Right atrium auricular region (tissue), 2 donors: ENCODE results near the gene SAMD9. TPM values are rescaled to one million over a fixed set of nuclear protein-coding genes. Genes with fewer than 3 reads are reported as not detected.

Experiments used
- DNase-seq: peaks from one replicate; pipeline ENCODE4 v3.0.0-alpha.2; 2019; ENCODE audit warnings: low spot score
- H3K27ac ChIP-seq, 2 donors: fragments of 200-600 bp; sonication (generic); 1 replicate in 1 of 2; 2 replicates in 1 of 2; pipeline ENCODE4 v1.5.1; 2016 to 2019
- H3K27me3 ChIP-seq, 2 donors: fragments of 200-600 bp; sonication (generic); one replicate each; pipeline versions ENCODE4 v1.5.1 to v1.6.0; 2017 to 2019
- H3K36me3 ChIP-seq: fragments of 200-600 bp; sonication (generic); one replicate; pipeline ENCODE4 v1.5.1; 2016
- H3K4me1 ChIP-seq, 2 donors: fragments of 200-600 bp; sonication (generic); one replicate each; pipeline versions ENCODE4 v1.5.1 to v1.6.0; 2017 to 2019
- H3K4me3 ChIP-seq, 2 donors: fragments of 200-600 bp; sonication (generic); 1 replicate in 1 of 2; 2 replicates in 1 of 2; pipeline ENCODE4 v1.5.1; 2017 to 2019; ENCODE audit warnings: mild to moderate bottlenecking in 1 of 2, moderate library complexity in 1 of 2
- H3K9me3 ChIP-seq, 2 donors: fragments of 200-600 bp; sonication (generic); one replicate each; pipeline ENCODE4 v1.5.1; 2019
- CTCF ChIP-seq, 2 donors: fragments of 200-600 bp; sonication (generic); IDR thresholded peaks; one replicate each; pipeline ENCODE4 v1.5.1; 2019; ENCODE audit warnings: antibody characterized with exemption in 2 of 2
- total RNA-seq, 2 donors: library from RNA; depleted of rRNA; stranded (reverse); fragments of >200 nt; gene quantifications; one replicate each; pipeline ENCODE4 v1.1.0, GENCODE V29; 2016

SAMD9 gene
- total RNA-seq, 2 donors from 2014 or later = 2.3 to 3.6 TPM

GRCh38 chr7:93159490-93159889 is 41.7 kb upstream of the SAMD9 start:
- no peak for DNase-seq
- Histone ChIP-seq H3K9me3 (no peaks in the 10 kb centered on the region), H3K27ac (no peak overlapping the region), H3K4me1 (no peaks in the 10 kb centered on the region), H3K27me3 (no peaks in the 10 kb centered on the region), H3K36me3 (no peaks in the 10 kb centered on the region), H3K4me3 (no peak overlapping the region)
- TF ChIP-seq CTCF (IDR thresholded peaks at IDR 0.05) = no peak

GRCh38 chr7:93156884-93157283 is 39.1 kb upstream of the SAMD9 start:
- Histone ChIP-seq H3K27me3 (no peaks in the 10 kb centered on the region), H3K27ac (no peak overlapping the region), H3K9me3 (no peaks in the 10 kb centered on the region), H3K36me3 (no peaks in the 10 kb centered on the region), H3K4me3 (no peak overlapping the region), H3K4me1 (no peaks in the 10 kb centered on the region)
- no peak for DNase-seq
- no peak for TF ChIP-seq CTCF (IDR thresholded peaks at IDR 0.05)

- H3K9me3 ChIP-seq = no peaks in the 10 kb centered on the region
- H3K4me3 ChIP-seq = no peak overlapping the region
- no peak for DNase-seq
- no peaks in the 10 kb centered on the region for H3K36me3 ChIP-seq
- TF ChIP-seq CTCF (IDR thresholded peaks at IDR 0.05) = no peak
- no peaks in the 10 kb centered on the region for H3K27me3 ChIP-seq
- H3K4me1 ChIP-seq = peaks cover 0 to 22% of the 10 kb centered on the region in 2 donors
- H3K27ac ChIP-seq = no peak overlapping the region
Observed at GRCh38 chr7:93150200-93150835, 32.5 kb upstream of the SAMD9 start.

GRCh38 chr7:93148727-93149126 is 30.9 kb upstream of the SAMD9 start:
- Histone ChIP-seq H3K27ac (peak overlapping the region in 1 of 2 donors; percentile 59), H3K4me3 (no peak overlapping the region), H3K4me1 (peaks cover 0 to 22% of the 10 kb centered on the region in 2 donors), H3K36me3 (peaks cover under 1% of the 10 kb centered on the region), H3K27me3 (no peaks in the 10 kb centered on the region), H3K9me3 (no peaks in the 10 kb centered on the region)
- TF ChIP-seq CTCF (IDR thresholded peaks at IDR 0.05) = no peak
- no peak for DNase-seq

- no peaks in the 10 kb centered on the region for H3K9me3 ChIP-seq
- H3K36me3 ChIP-seq = peaks cover 6% of the 10 kb centered on the region
- H3K27me3 ChIP-seq = no peaks in the 10 kb centered on the region
- peak within 1 kb of the TSS; percentile 46 to 59 for H3K27ac ChIP-seq
- TF ChIP-seq CTCF (IDR thresholded peaks at IDR 0.05) = no peak
- H3K4me1 ChIP-seq = peaks cover 0 to 22% of the 10 kb centered on the region in 2 donors
- no peak for DNase-seq
- H3K4me3 ChIP-seq = peak within 1 kb of the TSS; percentile 40 to 42
Observed at GRCh38 chr7:93148144-93148543, 30.4 kb upstream of the SAMD9 start, which contains the start of gene SAMD9L. SAMD9L (minus strand) TSS chr7:93148385; CDS start chr7:93135971, 12,414 bp downstream.

GRCh38 chr7:93147363-93147762 is 29.6 kb upstream of the SAMD9 start:
- Histone ChIP-seq H3K36me3 (peaks cover 10% of the 10 kb centered on the region), H3K9me3 (no peaks in the 10 kb centered on the region), H3K27me3 (no peaks in the 10 kb centered on the region), H3K4me3 (peak overlapping the region; percentile 40 to 42), H3K27ac (peak overlapping the region; percentile 46 to 59), H3K4me1 (peaks cover 0 to 22% of the 10 kb centered on the region in 2 donors)
- no peak for TF ChIP-seq CTCF (IDR thresholded peaks at IDR 0.05)
- DNase-seq = no peak
